Smooth muscle cell (in vitro differentiated cells): ENCODE measurements around the gene PCGF5. TPM values are rescaled to one million over a fixed set of nuclear protein-coding genes. Genes with fewer than 3 reads are reported as not detected.

Experiments used
- DNase-seq: peaks from one replicate; lab custom pipeline; 2025; ENCODE audit not compliant: unreplicated experiment; lab: John Stamatoyannopoulos, UW
- H2AFZ ChIP-seq: fragments of 200-600 bp; sonication (generic); 2 replicates; pipeline ENCODE4 v1.6.0; 2016; ENCODE audit warnings: antibody characterized with exemption, low read depth, mild to moderate bottlenecking
- H3F3A ChIP-seq: fragments of 200-600 bp; sonication (generic); 2 replicates; pipeline ENCODE4 v1.6.0; 2017; ENCODE audit warnings: antibody characterized with exemption, low read depth
- H3K27ac ChIP-seq: fragments of 200-600 bp; sonication (generic); 2 replicates; pipeline ENCODE4 v1.5.1; 2016; ENCODE audit warnings: low read depth, mild to moderate bottlenecking
- H3K27me3 ChIP-seq: fragments of 200-600 bp; sonication (generic); 2 replicates; pipeline ENCODE4 v1.6.1; 2016; ENCODE audit warnings: low read depth, mild to moderate bottlenecking
- H3K36me3 ChIP-seq: fragments of 200-600 bp; sonication (generic); 2 replicates; pipeline ENCODE4 v1.5.1; 2016; ENCODE audit warnings: low read depth
- H3K4me1 ChIP-seq: fragments of 200-600 bp; sonication (generic); 2 replicates; pipeline ENCODE4 v1.5.1; 2016; ENCODE audit warnings: low read depth
- H3K4me2 ChIP-seq: fragments of 200-600 bp; sonication (generic); 2 replicates; pipeline ENCODE4 v1.6.0; 2016; ENCODE audit warnings: mild to moderate bottlenecking
- H3K4me3 ChIP-seq: fragments of 200-600 bp; sonication (generic); 2 replicates; pipeline ENCODE4 v1.5.1; 2016; ENCODE audit warnings: mild to moderate bottlenecking
- H3K79me2 ChIP-seq: fragments of 200-600 bp; sonication (generic); 2 replicates; pipeline ENCODE4 v1.6.0; 2016; ENCODE audit warnings: low read depth, mild to moderate bottlenecking
- H3K9ac ChIP-seq: fragments of 200-600 bp; sonication (generic); 2 replicates; pipeline ENCODE4 v1.6.0; 2016; ENCODE audit warnings: low read depth
- H3K9me3 ChIP-seq: fragments of 200-600 bp; sonication (generic); replicated peaks from 2 replicates; pipeline ENCODE4 v1.5.1; 2016; ENCODE audit warnings: low read depth
- H4K20me1 ChIP-seq: fragments of 200-600 bp; sonication (generic); 2 replicates; pipeline ENCODE4 v1.6.0; 2016; ENCODE audit warnings: low read depth
- WGBS: methylation state at CpG from one replicate; pipeline ENCODE4 v1.1.7; 2016; ENCODE audit warnings: low lambda C conversion rate; 5-methylcytosine and 5-hydroxymethylcytosine counted together
- polyA plus RNA-seq: library from polyadenylated mRNA; unstranded; fragments of >200 nt; fragmentation: Nextera tagmentation; extraction: Ambion mirVana; gene quantifications from 2 replicates; pipeline ENCODE4 v1.2.1, GENCODE V29; 2016
- total RNA-seq: library from RNA; depleted of rRNA; stranded (reverse); fragments of >200 nt; gene quantifications from 2 replicates; pipeline ENCODE4 v1.2.3, GENCODE V29; 2014
- TF ChIP-seq, protein P1 (sequence below): fragments of 200-600 bp; sonication (generic); IDR thresholded peaks from 2 replicates; pipeline ENCODE4 v1.5.1; 2017; ENCODE audit warnings: borderline replicate concordance, mild to moderate bottlenecking, antibody characterized with exemption; ENCODE audit not compliant: insufficient read depth, poor library complexity, severe bottlenecking

Gene PCGF5
- total and polyA plus RNA-seq, 2 experiments from 2014 or later, result 10.4 to 13.9 TPM

DNA sequence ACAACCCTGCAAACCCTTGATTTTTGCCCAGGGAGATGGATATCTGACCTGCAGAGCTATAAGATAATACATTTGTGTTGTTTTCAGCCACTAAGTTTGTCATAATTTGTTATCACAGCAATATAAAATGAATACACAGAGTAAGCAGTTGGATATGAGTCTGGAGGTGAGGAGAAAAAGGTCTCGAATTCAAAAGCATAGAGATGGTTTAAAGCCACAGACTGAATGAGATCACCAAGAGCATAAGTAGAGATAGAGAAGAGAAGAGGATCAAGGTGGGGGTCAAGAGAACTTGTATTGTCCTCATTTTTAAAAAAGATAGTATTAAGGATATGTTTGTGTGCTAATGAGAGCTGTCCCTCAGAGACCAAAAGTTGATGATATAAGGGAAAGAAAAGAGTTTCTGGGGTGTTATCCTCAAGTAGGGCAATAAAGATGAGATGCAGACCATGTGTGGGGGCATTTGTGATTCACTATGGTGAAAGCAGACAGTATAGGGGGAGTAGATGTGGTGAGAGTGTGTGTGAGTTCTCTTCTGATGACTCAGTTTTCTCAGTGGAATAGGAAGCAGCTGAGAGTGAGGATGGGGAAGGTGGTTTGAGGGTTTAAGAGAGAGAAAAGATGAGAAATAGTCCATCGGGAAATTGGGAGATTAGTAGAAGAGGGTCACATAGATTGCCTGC, 25.8 kb upstream of the PCGF5 start:
- H3K4me1 ChIP-seq, result no peaks in the 10 kb centered on the region
- peaks cover 4% of the 10 kb centered on the region for H4K20me1 ChIP-seq
- peak overlapping the region; percentile 27 for H3K4me2 ChIP-seq
- H3K79me2 ChIP-seq, result no peaks in the 10 kb centered on the region
- H3K9ac ChIP-seq, result no peak overlapping the region
- peaks cover 4% of the 10 kb centered on the region for H3F3A ChIP-seq
- H2AFZ ChIP-seq, result no peak overlapping the region
- WGBS, result 45% methylated on average over 2 of the region's 2 CpGs
- no peak for DNase-seq
- TF ChIP-seq, protein P1, sequence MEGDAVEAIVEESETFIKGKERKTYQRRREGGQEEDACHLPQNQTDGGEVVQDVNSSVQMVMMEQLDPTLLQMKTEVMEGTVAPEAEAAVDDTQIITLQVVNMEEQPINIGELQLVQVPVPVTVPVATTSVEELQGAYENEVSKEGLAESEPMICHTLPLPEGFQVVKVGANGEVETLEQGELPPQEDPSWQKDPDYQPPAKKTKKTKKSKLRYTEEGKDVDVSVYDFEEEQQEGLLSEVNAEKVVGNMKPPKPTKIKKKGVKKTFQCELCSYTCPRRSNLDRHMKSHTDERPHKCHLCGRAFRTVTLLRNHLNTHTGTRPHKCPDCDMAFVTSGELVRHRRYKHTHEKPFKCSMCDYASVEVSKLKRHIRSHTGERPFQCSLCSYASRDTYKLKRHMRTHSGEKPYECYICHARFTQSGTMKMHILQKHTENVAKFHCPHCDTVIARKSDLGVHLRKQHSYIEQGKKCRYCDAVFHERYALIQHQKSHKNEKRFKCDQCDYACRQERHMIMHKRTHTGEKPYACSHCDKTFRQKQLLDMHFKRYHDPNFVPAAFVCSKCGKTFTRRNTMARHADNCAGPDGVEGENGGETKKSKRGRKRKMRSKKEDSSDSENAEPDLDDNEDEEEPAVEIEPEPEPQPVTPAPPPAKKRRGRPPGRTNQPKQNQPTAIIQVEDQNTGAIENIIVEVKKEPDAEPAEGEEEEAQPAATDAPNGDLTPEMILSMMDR, result no peak
- no peaks in the 10 kb centered on the region for H3K36me3 ChIP-seq
- H3K9me3 ChIP-seq, result no peaks in the 10 kb centered on the region
- no peaks in the 10 kb centered on the region for H3K27me3 ChIP-seq
- peak overlapping the region; percentile 51 for H3K27ac ChIP-seq
- no peak overlapping the region for H3K4me3 ChIP-seq

DNA sequence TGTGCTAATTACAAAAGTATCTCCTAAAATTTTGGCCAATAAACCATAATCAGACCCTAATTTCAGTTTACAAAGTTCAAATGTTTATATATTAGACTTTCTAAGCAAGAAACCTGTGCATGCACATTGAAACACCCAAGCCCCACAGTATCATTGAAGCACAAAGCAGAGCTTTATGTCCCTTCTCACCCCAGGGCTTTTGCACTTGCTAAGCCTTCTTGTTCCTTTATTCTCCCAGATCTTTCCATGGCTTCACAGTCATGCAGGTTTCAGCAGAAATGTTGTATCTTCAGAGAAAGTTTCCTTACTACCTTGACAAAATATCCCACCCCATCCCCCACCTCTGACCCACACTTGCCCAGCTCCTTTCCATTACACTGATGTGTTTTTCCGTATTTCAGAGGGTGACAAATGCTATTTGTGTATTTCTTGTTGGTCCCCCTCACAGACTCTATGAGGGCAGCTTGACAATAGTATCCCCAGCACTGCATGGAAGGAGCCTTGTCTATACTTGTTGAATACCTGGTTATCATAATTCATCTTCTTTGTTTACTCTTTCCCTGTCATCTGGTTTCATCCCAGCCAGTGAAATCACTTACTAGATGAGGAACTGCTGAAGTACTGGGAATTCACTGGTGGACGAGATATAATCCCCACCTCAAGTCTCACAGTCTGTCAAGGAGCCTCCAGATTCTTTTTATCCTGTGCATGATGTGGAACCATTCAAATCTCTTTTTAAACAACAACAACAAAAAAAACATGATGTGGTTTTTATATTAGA, 24.0 kb upstream of the PCGF5 start:
- Histone ChIP-seq H3K4me2 (peak overlapping the region; percentile 35), H3K4me3 (no peak overlapping the region), H3K79me2 (no peaks in the 10 kb centered on the region), H3F3A (peaks cover 4% of the 10 kb centered on the region), H3K36me3 (no peaks in the 10 kb centered on the region), H3K27me3 (no peaks in the 10 kb centered on the region), H4K20me1 (no peaks in the 10 kb centered on the region), H3K4me1 (no peaks in the 10 kb centered on the region), H3K27ac (peak overlapping the region; percentile 49), H2AFZ (no peak overlapping the region), H3K9me3 (no peaks in the 10 kb centered on the region), H3K9ac (no peak overlapping the region)
- 62% methylated on average over 2 of the region's 2 CpGs for WGBS
- no peak for DNase-seq
- TF ChIP-seq, protein P1, result no peak

DNA sequence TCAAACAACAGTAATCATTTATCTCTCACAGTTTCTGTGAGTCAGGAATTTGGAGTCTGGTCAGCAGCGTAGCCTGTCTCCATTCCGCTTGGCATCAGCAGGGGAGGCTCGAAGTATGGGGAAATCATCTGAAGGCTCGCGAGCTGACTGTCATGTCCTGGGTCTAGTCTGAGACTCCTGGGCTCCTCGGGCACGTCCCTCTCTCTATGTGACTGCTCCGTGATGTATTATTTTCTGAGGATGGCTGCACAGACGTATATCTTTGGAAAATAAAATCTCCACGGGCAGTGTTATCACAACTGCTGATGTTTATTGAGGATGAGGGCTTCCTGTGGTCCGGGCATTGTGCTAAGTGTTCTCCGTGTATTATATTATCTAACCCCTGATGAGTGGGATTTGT, 23.3 kb upstream of the PCGF5 start:
- WGBS, result 47% methylated on average over 12 of the region's 12 CpGs
- peaks cover 4% of the 10 kb centered on the region for H3F3A ChIP-seq
- H3K4me3 ChIP-seq, result no peak overlapping the region
- H3K9me3 ChIP-seq, result no peaks in the 10 kb centered on the region
- no peaks in the 10 kb centered on the region for H3K36me3 ChIP-seq
- H2AFZ ChIP-seq, result no peak overlapping the region
- H3K79me2 ChIP-seq, result no peaks in the 10 kb centered on the region
- no peaks in the 10 kb centered on the region for H3K4me1 ChIP-seq
- H3K9ac ChIP-seq, result no peak overlapping the region
- no peaks in the 10 kb centered on the region for H3K27me3 ChIP-seq
- H3K27ac ChIP-seq, result peak overlapping the region; percentile 49
- TF ChIP-seq, protein P1, result no peak
- DNase-seq, result no peak
- H3K4me2 ChIP-seq, result peak overlapping the region; percentile 35
- H4K20me1 ChIP-seq, result no peaks in the 10 kb centered on the region
